Parathyroid adenoma (tissue), 2 donors: ENCODE measurements around the gene PCBP3.

ENCODE experiments used
- H2AFZ ChIP-seq: fragments of 300-600 bp; sonication (generic); one replicate; pipeline ENCODE4 v1.7.0; 2017; ENCODE audit warnings: antibody characterized with exemption, mild to moderate bottlenecking
- H3K27ac ChIP-seq: fragments of 300-600 bp; sonication (generic); one replicate; pipeline ENCODE4 v1.7.0; 2017
- H3K27me3 ChIP-seq: fragments of 300-600 bp; sonication (generic); one replicate; pipeline ENCODE4 v1.7.0; 2017; ENCODE audit warnings: low read length; ENCODE audit not compliant: control insufficient read depth, insufficient read depth
- H3K36me3 ChIP-seq: fragments of 300-600 bp; sonication (generic); one replicate; pipeline ENCODE4 v1.7.0; 2017; ENCODE audit warnings: low read length; ENCODE audit not compliant: control insufficient read depth, insufficient read depth
- H3K4me1 ChIP-seq: fragments of 300-600 bp; sonication (generic); one replicate; pipeline ENCODE4 v1.7.0; 2017; ENCODE audit warnings: control low read depth
- H3K4me2 ChIP-seq: fragments of 300-600 bp; sonication (generic); one replicate; pipeline ENCODE4 v1.7.0; 2017; ENCODE audit warnings: low read length
- H3K4me3 ChIP-seq: fragments of 300-600 bp; sonication (generic); one replicate; pipeline ENCODE4 v1.7.0; 2017; ENCODE audit warnings: low read depth, low read length
- H3K79me2 ChIP-seq: fragments of 300-600 bp; sonication (generic); one replicate; pipeline ENCODE4 v1.7.0; 2017; ENCODE audit warnings: control low read depth
- H3K9ac ChIP-seq: fragments of 300-600 bp; sonication (generic); one replicate; pipeline ENCODE4 v1.7.0; 2017; ENCODE audit warnings: mild to moderate bottlenecking
- H3K9me3 ChIP-seq: fragments of 300-600 bp; sonication (generic); one replicate; pipeline ENCODE4 v1.7.0; 2017; ENCODE audit warnings: low read length; ENCODE audit not compliant: control insufficient read depth
- CTCF ChIP-seq: fragments of 300-600 bp; sonication (generic); IDR thresholded peaks from one replicate; pipeline ENCODE4 v1.7.0; 2017; ENCODE audit warnings: antibody characterized with exemption, mild to moderate bottlenecking
- donor health status: primary hyperparathyroidism.

Gene PCBP3

GRCh38 chr21:45983649-45983965, 340.1 kb downstream of the PCBP3 start:
- Histone ChIP-seq H3K4me1 (no peaks in the 10 kb centered on the region), H3K4me3 (no peak overlapping the region), H3K27me3 (no peaks in the 10 kb centered on the region), H3K9ac (no peak overlapping the region), H3K27ac (no peak overlapping the region), H3K36me3 (no peaks in the 10 kb centered on the region), H2AFZ (no peak overlapping the region), H3K79me2 (no peaks in the 10 kb centered on the region), H3K4me2 (no peak overlapping the region), H3K9me3 (no peaks in the 10 kb centered on the region)
- TF ChIP-seq CTCF, result no peak

- H3K27me3 ChIP-seq, result no peaks in the 10 kb centered on the region
- H2AFZ ChIP-seq, result no peak overlapping the region
- H3K4me2 ChIP-seq, result no peak overlapping the region
- no peak overlapping the region for H3K9ac ChIP-seq
- H3K4me1 ChIP-seq, result no peaks in the 10 kb centered on the region
- no peaks in the 10 kb centered on the region for H3K79me2 ChIP-seq
- no peak for TF ChIP-seq CTCF
- no peak overlapping the region for H3K4me3 ChIP-seq
- H3K27ac ChIP-seq, result no peak overlapping the region
- no peaks in the 10 kb centered on the region for H3K9me3 ChIP-seq
- no peaks in the 10 kb centered on the region for H3K36me3 ChIP-seq
Observed at GRCh38 chr21:45983981-45984551, 340.5 kb downstream of the PCBP3 start.

GRCh38 chr21:45984584-45985095, 341.1 kb downstream of the PCBP3 start:
- Histone ChIP-seq H2AFZ (no peak overlapping the region), H3K4me3 (no peak overlapping the region), H3K4me1 (no peaks in the 10 kb centered on the region), H3K4me2 (no peak overlapping the region), H3K27me3 (no peaks in the 10 kb centered on the region), H3K9ac (no peak overlapping the region), H3K36me3 (no peaks in the 10 kb centered on the region), H3K79me2 (no peaks in the 10 kb centered on the region), H3K27ac (no peak overlapping the region), H3K9me3 (no peaks in the 10 kb centered on the region)
- TF ChIP-seq CTCF, result no peak

- no peaks in the 10 kb centered on the region for H3K36me3 ChIP-seq
- no peaks in the 10 kb centered on the region for H3K79me2 ChIP-seq
- H3K9ac ChIP-seq, result no peak overlapping the region
- H3K9me3 ChIP-seq, result no peaks in the 10 kb centered on the region
- no peak overlapping the region for H3K4me2 ChIP-seq
- no peak overlapping the region for H3K27ac ChIP-seq
- H3K4me1 ChIP-seq, result no peaks in the 10 kb centered on the region
- H3K4me3 ChIP-seq, result no peak overlapping the region
- no peak overlapping the region for H2AFZ ChIP-seq
- no peaks in the 10 kb centered on the region for H3K27me3 ChIP-seq
- no peak for TF ChIP-seq CTCF
Observed at GRCh38 chr21:45985471-45986315, 342.2 kb downstream of the PCBP3 start.
